WTC11 (cell line): Measurements from ENCODE around the gene RFESD. TPM values are rescaled to one million over a fixed set of nuclear protein-coding genes. Genes with fewer than 3 reads are reported as not detected.
A peak's percentile ranks its signal among the peaks of the same experiment; 100 is the strongest.

Experiments used
- ATAC-seq: fragments of 200-7000 bp; cut with Tn5 transposase; 2 replicates; pipeline ENCODE4 v1.10.0; 2021; ENCODE audit warnings: mild to moderate bottlenecking, moderate library complexity
- CTCF ChIA-PET: fragments of 300-600 bp; sonication (Branson Sonifier 250); formaldehyde crosslinking; loops from one replicate; lab custom pipeline; 2021; ENCODE audit warnings: antibody characterized with exemption; lab: Charles Lee
- POLR2A ChIA-PET: fragments of 350-600 bp; sonication (Branson Sonifier 250); formaldehyde crosslinking; loops from one replicate; lab custom pipeline; 2021; ENCODE audit warnings: antibody characterized with exemption; lab: Charles Lee
- DNase-seq: peaks from one replicate; pipeline ENCODE4 v3.0.0; 2021; ENCODE audit warnings: low spot score
- H3K27ac Mint-ChIP-seq: 2 replicates; pipeline ENCODE4 v1.8.0; 2021; ENCODE audit warnings: mixed read lengths
- H3K27me3 Mint-ChIP-seq: 2 replicates; pipeline ENCODE4 v1.8.0; 2021; ENCODE audit warnings: low read depth, mild to moderate bottlenecking, moderate library complexity, mixed read lengths
- H3K36me3 Mint-ChIP-seq: 2 replicates; pipeline ENCODE4 v1.8.0; 2021; ENCODE audit warnings: mixed read lengths
- H3K4me1 Mint-ChIP-seq: 2 replicates; pipeline ENCODE4 v1.8.0; 2022; ENCODE audit warnings: mixed read lengths
- H3K4me3 Mint-ChIP-seq: 2 replicates; pipeline ENCODE4 v1.8.0; 2021; ENCODE audit warnings: mild to moderate bottlenecking, moderate library complexity, mixed read lengths
- H3K9me3 Mint-ChIP-seq: 2 replicates; pipeline ENCODE4 v1.8.0; 2021; ENCODE audit warnings: mixed read lengths
- AFF4 ChIP-seq: sonication (generic); formaldehyde crosslinking; IDR thresholded peaks from 2 replicates; pipeline ENCODE4 v1.8.1; 2023; ENCODE audit warnings: mild to moderate bottlenecking, missing genetic modification reagents, borderline replicate concordance
- CREM ChIP-seq: sonication (generic); formaldehyde crosslinking; IDR thresholded peaks from 2 replicates; pipeline ENCODE4 v1.8.1; 2022; ENCODE audit warnings: mild to moderate bottlenecking, missing genetic modification reagents, moderate library complexity
- CTCF ChIP-seq: fragments of 200-600 bp; IDR thresholded peaks from 2 replicates; pipeline ENCODE4 v1.8.0; 2022; ENCODE audit warnings: antibody characterized with exemption
- FOXJ3 ChIP-seq: sonication (generic); formaldehyde crosslinking; IDR thresholded peaks from 2 replicates; pipeline ENCODE4 v1.9.0; 2021; ENCODE audit warnings: missing genetic modification reagents, mild to moderate bottlenecking, borderline replicate concordance
- HMGXB4 ChIP-seq: sonication (generic); formaldehyde crosslinking; IDR thresholded peaks from 2 replicates; pipeline ENCODE4 v1.8.1; 2023; ENCODE audit warnings: mild to moderate bottlenecking, moderate library complexity, missing genetic modification reagents
- PRDM15 ChIP-seq: sonication (generic); formaldehyde crosslinking; IDR thresholded peaks from 2 replicates; pipeline ENCODE4 v1.8.0; 2022; ENCODE audit warnings: missing genetic modification reagents
- PREB ChIP-seq: sonication (generic); formaldehyde crosslinking; IDR thresholded peaks from 2 replicates; pipeline ENCODE4 v1.8.1; 2022; ENCODE audit warnings: mild to moderate bottlenecking, missing genetic modification reagents, moderate library complexity, borderline replicate concordance
- PRRX2 ChIP-seq: fragments of 250-450 bp; sonication (Bioruptor Pico); IDR thresholded peaks from 2 replicates; pipeline ENCODE4 v1.8.0; 2021; ENCODE audit warnings: mild to moderate bottlenecking
- SMAD3 ChIP-seq: sonication (generic); formaldehyde crosslinking; IDR thresholded peaks from 2 replicates; pipeline ENCODE4 v1.8.0; 2022; ENCODE audit warnings: missing genetic modification reagents, mild to moderate bottlenecking, borderline replicate concordance
- SMAD4 ChIP-seq: sonication (generic); formaldehyde crosslinking; IDR thresholded peaks from 2 replicates; pipeline ENCODE4 v1.8.0; 2022; ENCODE audit warnings: mild to moderate bottlenecking, missing genetic modification reagents
- SOX15 ChIP-seq: fragments of 250-450 bp; sonication (Bioruptor Pico); IDR thresholded peaks from 2 replicates; pipeline ENCODE4 v1.9.0; 2021; ENCODE audit warnings: mild to moderate bottlenecking
- TP53 ChIP-seq: sonication (generic); formaldehyde crosslinking; IDR thresholded peaks from 2 replicates; pipeline ENCODE4 v1.8.1; 2023; ENCODE audit warnings: mild to moderate bottlenecking, missing genetic modification reagents
- USF1 ChIP-seq: sonication (generic); formaldehyde crosslinking; IDR thresholded peaks from 2 replicates; pipeline ENCODE4 v1.8.0; 2022; ENCODE audit warnings: mild to moderate bottlenecking, missing genetic modification reagents
- ZBTB43 ChIP-seq: sonication (generic); formaldehyde crosslinking; IDR thresholded peaks from 2 replicates; pipeline ENCODE4 v1.8.1; 2023; ENCODE audit warnings: mild to moderate bottlenecking, missing genetic modification reagents
- ZNF232 ChIP-seq: sonication (generic); formaldehyde crosslinking; IDR thresholded peaks from 2 replicates; pipeline ENCODE4 v1.8.0; 2022; ENCODE audit warnings: mild to moderate bottlenecking, missing genetic modification reagents
- ZNF263 ChIP-seq: sonication (generic); formaldehyde crosslinking; IDR thresholded peaks from 2 replicates; pipeline ENCODE4 v1.8.1; 2022; ENCODE audit warnings: low read depth, mild to moderate bottlenecking, moderate library complexity, missing genetic modification reagents
- ZNF671 ChIP-seq: fragments of 250-450 bp; sonication (Bioruptor Pico); IDR thresholded peaks from 2 replicates; pipeline ENCODE4 v1.8.0; 2021; ENCODE audit warnings: mild to moderate bottlenecking
- total RNA-seq: library from RNA; stranded (reverse); gene quantifications from 3 replicates; pipeline ENCODE4 v1.2.3, GENCODE V29; 2021

RFESD gene
- total RNA-seq, 1 experiment from 2014 or later = 5.7 TPM

- ChIA-PET CTCF (no interaction called here), POLR2A (no interaction called here)
- Mint-ChIP-seq H3K4me1 (peaks cover 18% of the 10 kb centered on the region), H3K9me3 (peaks cover 5% of the 10 kb centered on the region; the same call in 1 of the 2 replicates), H3K27me3 (peaks cover 64% of the 10 kb centered on the region), H3K27ac (no peak overlapping the region), H3K36me3 (peaks cover 3% of the 10 kb centered on the region; the same call in 1 of the 2 replicates), H3K4me3 (peak overlapping the region; percentile 80)
- no peak for TF ChIP-seq TP53 (CRISPR knock-in tag)
- no peak for TF ChIP-seq CREM (CRISPR knock-in tag)
- TF ChIP-seq PRRX2 (CRISPR knock-in tag) = no peak
- TF ChIP-seq FOXJ3 (CRISPR knock-in tag) = no peak
- TF ChIP-seq ZBTB43 (CRISPR knock-in tag) = no peak
- TF ChIP-seq USF1 (CRISPR knock-in tag) = no peak
- no peak for TF ChIP-seq ZNF232 (CRISPR knock-in tag)
- no peak for TF ChIP-seq SMAD4 (CRISPR knock-in tag)
- no peak for TF ChIP-seq HMGXB4 (CRISPR knock-in tag)
- TF ChIP-seq AFF4 = no peak
- TF ChIP-seq CTCF = no peak
- no peak for TF ChIP-seq ZNF263 (CRISPR knock-in tag)
- no peak for TF ChIP-seq PREB (CRISPR knock-in tag)
- no peak for TF ChIP-seq PRDM15
- TF ChIP-seq SOX15 (CRISPR knock-in tag) = no peak
- TF ChIP-seq ZNF671 (CRISPR knock-in tag) = no peak
- no peak for TF ChIP-seq SMAD3 (CRISPR knock-in tag)
- DNase-seq (no peak), ATAC-seq (no peak)
These were observed 27.5 kb upstream of the RFESD start for GRCh38 chr5:95619096-95619495.
